Thyroid gland (tissue), 4 donors: Measurements from ENCODE around the gene C1QTNF12.

Experiments used
- CTCF ChIP-seq, 6 experiments: fragments of 200-600 bp in 3 of 6; fragments of 450-650 bp in 3 of 6; sonication (generic) in 3 of 6; IDR thresholded peaks; one replicate each; pipeline ENCODE4 v1.5.1; 2016 to 2019; ENCODE audit warnings: antibody characterized with exemption in 6 of 6, mild to moderate bottlenecking in 2 of 6, inconsistent platforms in 1 of 6, moderate library complexity in 1 of 6
- POLR2A ChIP-seq, 2 donors: fragments of 450-650 bp; IDR thresholded peaks; one replicate each; pipeline ENCODE4 v1.6.1; 2017; ENCODE audit warnings: antibody characterized with exemption in 2 of 2, mild to moderate bottlenecking in 2 of 2, moderate library complexity in 1 of 2

GRCh38 chr1:1220197-1220596 lies 26.3 kb downstream of the C1QTNF12 start:
- TF ChIP-seq POLR2A (IDR thresholded peaks at IDR 0.05) (no peak), CTCF (IDR thresholded peaks at IDR 0.05) (no peak)
